ENCODE results near the gene ZFP36L1.

DNA sequence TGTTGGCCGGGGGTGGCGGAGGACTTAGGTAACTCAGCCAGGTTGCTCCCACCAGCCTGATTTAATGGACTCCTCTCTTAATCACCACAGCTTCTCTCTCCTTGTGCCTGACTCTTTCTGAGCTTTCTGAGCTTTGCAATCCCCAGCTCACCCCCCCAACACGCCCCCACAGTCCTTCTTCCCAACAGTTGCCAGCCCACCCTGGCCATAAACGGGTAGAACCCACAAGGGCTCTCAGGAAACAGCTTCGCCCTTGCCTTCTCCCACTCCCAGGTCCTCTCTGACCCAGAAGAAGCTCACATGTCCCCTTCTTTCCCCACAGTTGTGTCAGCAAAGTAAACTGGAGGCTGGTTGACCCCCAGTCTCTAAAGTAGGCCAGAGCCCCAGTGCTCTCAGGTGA lies 32.9 kb downstream of the ZFP36L1 start:
- TF ChIP-seq, protein P1, sequence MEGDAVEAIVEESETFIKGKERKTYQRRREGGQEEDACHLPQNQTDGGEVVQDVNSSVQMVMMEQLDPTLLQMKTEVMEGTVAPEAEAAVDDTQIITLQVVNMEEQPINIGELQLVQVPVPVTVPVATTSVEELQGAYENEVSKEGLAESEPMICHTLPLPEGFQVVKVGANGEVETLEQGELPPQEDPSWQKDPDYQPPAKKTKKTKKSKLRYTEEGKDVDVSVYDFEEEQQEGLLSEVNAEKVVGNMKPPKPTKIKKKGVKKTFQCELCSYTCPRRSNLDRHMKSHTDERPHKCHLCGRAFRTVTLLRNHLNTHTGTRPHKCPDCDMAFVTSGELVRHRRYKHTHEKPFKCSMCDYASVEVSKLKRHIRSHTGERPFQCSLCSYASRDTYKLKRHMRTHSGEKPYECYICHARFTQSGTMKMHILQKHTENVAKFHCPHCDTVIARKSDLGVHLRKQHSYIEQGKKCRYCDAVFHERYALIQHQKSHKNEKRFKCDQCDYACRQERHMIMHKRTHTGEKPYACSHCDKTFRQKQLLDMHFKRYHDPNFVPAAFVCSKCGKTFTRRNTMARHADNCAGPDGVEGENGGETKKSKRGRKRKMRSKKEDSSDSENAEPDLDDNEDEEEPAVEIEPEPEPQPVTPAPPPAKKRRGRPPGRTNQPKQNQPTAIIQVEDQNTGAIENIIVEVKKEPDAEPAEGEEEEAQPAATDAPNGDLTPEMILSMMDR (IDR thresholded peaks at IDR 0.05) = no peak
- TF ChIP-seq POLR2AphosphoS5 (IDR thresholded peaks at IDR 0.05) = no peak
- TF ChIP-seq EP300 (IDR thresholded peaks at IDR 0.05) = no peak
- TF ChIP-seq POLR2A (IDR thresholded peaks at IDR 0.05) = no peak
